Measurements from ENCODE around the gene FXYD5. TPM values are rescaled to one million over a fixed set of nuclear protein-coding genes. Genes with fewer than 3 reads are reported as not detected.

The FXYD5 gene
- total RNA-seq, 1 experiment from 2014 or later: 100 TPM

DNA sequence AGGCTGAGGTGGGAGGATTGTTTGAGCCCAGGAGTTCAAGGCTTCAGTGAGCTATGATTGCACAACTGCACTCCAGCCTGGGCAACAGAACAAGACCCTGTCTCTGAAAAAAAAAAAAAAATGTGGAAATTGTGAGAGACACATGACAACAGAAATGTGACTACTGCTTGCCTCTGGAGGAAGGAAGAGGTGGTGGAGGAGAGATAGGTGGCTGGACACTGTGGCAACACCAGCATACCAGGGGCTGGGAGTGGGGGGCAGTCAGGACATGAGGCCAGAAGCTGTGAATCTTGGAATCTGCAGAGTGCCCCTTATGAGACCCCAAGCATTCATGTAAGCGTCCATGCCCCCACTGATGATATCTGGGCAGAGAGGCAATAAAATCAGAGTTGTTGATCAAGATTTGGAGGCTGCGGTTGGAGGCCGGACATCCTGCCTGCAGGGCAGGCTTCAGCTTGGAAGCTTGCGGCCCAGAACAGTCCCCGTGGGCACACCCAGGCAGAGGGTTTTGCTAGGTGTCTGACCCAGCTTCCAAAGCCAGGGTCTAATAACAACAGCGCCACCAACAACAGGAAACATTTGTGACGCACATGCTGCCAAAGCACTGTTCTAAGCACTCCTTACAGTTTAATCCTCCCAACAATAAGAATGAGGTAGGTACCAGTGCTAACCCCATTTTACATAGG lies 57.2 kb downstream of the FXYD5 start:
- H3K9me3 Mint-ChIP-seq: peaks cover 0 to 2% of the 10 kb centered on the region in 2 experiments; a peak in 3 of 5 replicates
- H2BK120ac ChIP-seq (ENCODE audit: low read depth, low read length, poor library complexity, severe bottlenecking): no peak overlapping the region
- peak overlapping the region; percentile 6; the same call in 1 of the 2 replicates for H3K4ac ChIP-seq (ENCODE audit: low read depth, low read length)
- DNase-seq: no peak
- H4K8ac ChIP-seq (replicated peaks; ENCODE audit: insufficient read length, low read depth, low read length): no peak overlapping the region
- H3K4me1 ChIP-seq (ENCODE audit: insufficient read depth, low read length): 0 out of 2 replicates have a peak, but pooled peaks cover 2% of the 10 kb centered on the region
- WGBS (ENCODE audit: extremely low coverage, insufficient read length, low lambda C conversion rate): no CpG with 5 or more reads among the region's 7 CpGs
- H3K79me2 ChIP-seq (ENCODE audit: insufficient read depth, low read length): no peaks in the 10 kb centered on the region
- no peak overlapping the region for H3T11ph ChIP-seq (ENCODE audit: low read length)
- no peak overlapping the region for H3K9ac ChIP-seq (ENCODE audit: extremely low read depth, insufficient read length, low read length)
- H2AFZ ChIP-seq (ENCODE audit: low read length): no peak overlapping the region
- H4K20me1 ChIP-seq (ENCODE audit: control insufficient read depth, insufficient read depth, insufficient read length): no peaks in the 10 kb centered on the region
- peaks cover 13 to 16% of the 10 kb centered on the region in 2 experiments for H3K4me1 Mint-ChIP-seq
- H4K91ac ChIP-seq (ENCODE audit: insufficient read length, low read depth, low read length): no peak overlapping the region
- H3K4me3 Mint-ChIP-seq: no peak overlapping the region; a peak in 1 of 5 replicates
- no peaks in the 10 kb centered on the region; the same call in 1 of the 2 replicates for H3K27me3 Mint-ChIP-seq (ENCODE audit: low read depth)
- no peaks in the 10 kb centered on the region for H3K27me3 ChIP-seq (ENCODE audit: insufficient read depth, low read length)
- no peak overlapping the region for H2BK20ac ChIP-seq (ENCODE audit: low read depth, low read length, poor library complexity, severe bottlenecking)
- no peak overlapping the region for H2BK5ac ChIP-seq (ENCODE audit: insufficient read length, low read length)
- no peak overlapping the region for H3K23ac ChIP-seq (ENCODE audit: insufficient read length, low read depth, low read length)
- H3K18ac ChIP-seq (ENCODE audit: insufficient read length, low read depth, low read length): no peak overlapping the region
- H3K27ac Mint-ChIP-seq: peak overlapping the region in 2 of 3 experiments; percentile 56 to 57; a peak in 2 of 7 replicates
- no peaks in the 10 kb centered on the region for H3K9me3 ChIP-seq (ENCODE audit: control insufficient read depth, low read depth, low read length)
- no peak overlapping the region for H2BK15ac ChIP-seq (ENCODE audit: low read depth, low read length)
- H3K36me3 Mint-ChIP-seq (ENCODE audit: insufficient read depth in 1 of 3, low read depth in 3 of 3): no peaks in the 10 kb centered on the region
- H3K4me2 ChIP-seq (ENCODE audit: insufficient read depth, insufficient read length, low read length): no peak overlapping the region
- no peak overlapping the region for H3K14ac ChIP-seq (ENCODE audit: insufficient read depth, low read length)
- H2BK12ac ChIP-seq (ENCODE audit: insufficient read length, low read depth, low read length): no peak overlapping the region
- no peak overlapping the region for H3K56ac ChIP-seq (ENCODE audit: insufficient read length, low read depth, low read length)
- no peaks in the 10 kb centered on the region for H3K23me2 ChIP-seq (ENCODE audit: insufficient read length, low read depth, low read length, poor library complexity, severe bottlenecking)
- H2AK5ac ChIP-seq (ENCODE audit: insufficient read length, low read length): no peak overlapping the region
- no peak overlapping the region for H3K27ac ChIP-seq (ENCODE audit: insufficient read length, low read depth, low read length)
- no peak overlapping the region for H4K5ac ChIP-seq (ENCODE audit: insufficient read length, low read depth, low read length)
- no peaks in the 10 kb centered on the region for H3K79me1 ChIP-seq (ENCODE audit: insufficient read depth, low read depth, low read length, poor library complexity, severe bottlenecking)
- TF ChIP-seq, protein P1, sequence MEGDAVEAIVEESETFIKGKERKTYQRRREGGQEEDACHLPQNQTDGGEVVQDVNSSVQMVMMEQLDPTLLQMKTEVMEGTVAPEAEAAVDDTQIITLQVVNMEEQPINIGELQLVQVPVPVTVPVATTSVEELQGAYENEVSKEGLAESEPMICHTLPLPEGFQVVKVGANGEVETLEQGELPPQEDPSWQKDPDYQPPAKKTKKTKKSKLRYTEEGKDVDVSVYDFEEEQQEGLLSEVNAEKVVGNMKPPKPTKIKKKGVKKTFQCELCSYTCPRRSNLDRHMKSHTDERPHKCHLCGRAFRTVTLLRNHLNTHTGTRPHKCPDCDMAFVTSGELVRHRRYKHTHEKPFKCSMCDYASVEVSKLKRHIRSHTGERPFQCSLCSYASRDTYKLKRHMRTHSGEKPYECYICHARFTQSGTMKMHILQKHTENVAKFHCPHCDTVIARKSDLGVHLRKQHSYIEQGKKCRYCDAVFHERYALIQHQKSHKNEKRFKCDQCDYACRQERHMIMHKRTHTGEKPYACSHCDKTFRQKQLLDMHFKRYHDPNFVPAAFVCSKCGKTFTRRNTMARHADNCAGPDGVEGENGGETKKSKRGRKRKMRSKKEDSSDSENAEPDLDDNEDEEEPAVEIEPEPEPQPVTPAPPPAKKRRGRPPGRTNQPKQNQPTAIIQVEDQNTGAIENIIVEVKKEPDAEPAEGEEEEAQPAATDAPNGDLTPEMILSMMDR (conservative IDR thresholded peaks at IDR 0.05): no peak
